OCI-LY1 (cell line): Measurements from ENCODE around the gene MRO.

Experiments
- H2AFZ ChIP-seq: fragments of 200-600 bp; sonication (generic), shearing (Covaris generic); 2 replicates; pipeline ENCODE4 v1.6.0; 2014; ENCODE audit warnings: antibody characterized with exemption, mild to moderate bottlenecking, low read length
- H3F3A ChIP-seq: fragments of 200-600 bp; sonication (generic), shearing (Covaris generic); 2 replicates; pipeline ENCODE4 v1.6.0; 2014; ENCODE audit warnings: mild to moderate bottlenecking, antibody characterized with exemption, low read length, moderate library complexity; ENCODE audit not compliant: insufficient read depth
- H3K27ac ChIP-seq: fragments of 200-600 bp; sonication (generic); 2 replicates; pipeline ENCODE4 v1.5.1; 2014; ENCODE audit warnings: low read length, mixed run types, mild to moderate bottlenecking, low read depth; ENCODE audit not compliant: poor library complexity, severe bottlenecking
- H3K27me3 ChIP-seq: fragments of 200-600 bp; sonication (generic); 2 replicates; pipeline ENCODE4 v1.6.0; 2014; ENCODE audit warnings: antibody characterized with exemption, mild to moderate bottlenecking, low read length, moderate library complexity; ENCODE audit not compliant: insufficient read depth
- H3K36me3 ChIP-seq: fragments of 200-600 bp; sonication (generic); 2 replicates; pipeline ENCODE4 v1.6.1; 2014; ENCODE audit warnings: mild to moderate bottlenecking, antibody characterized with exemption, low read length, moderate library complexity, mixed read lengths; ENCODE audit not compliant: insufficient read depth
- H3K4me1 ChIP-seq: fragments of 200-600 bp; sonication (generic); 2 replicates; pipeline ENCODE4 v1.5.1; 2014; ENCODE audit warnings: mild to moderate bottlenecking, low read length, moderate library complexity; ENCODE audit not compliant: insufficient read depth, severe bottlenecking
- H3K4me2 ChIP-seq: fragments of 200-600 bp; sonication (generic), shearing (Covaris generic); 2 replicates; pipeline ENCODE4 v1.6.1; 2014; ENCODE audit warnings: low read length
- H3K4me3 ChIP-seq: fragments of 200-600 bp; sonication (generic); 2 replicates; pipeline ENCODE4 v1.5.1; 2014; ENCODE audit warnings: low read length, low read depth, mild to moderate bottlenecking, mixed read lengths; ENCODE audit not compliant: poor library complexity, severe bottlenecking
- H3K79me2 ChIP-seq: fragments of 200-600 bp; shearing (Covaris generic); 2 replicates; pipeline ENCODE4 v1.6.1; 2016; ENCODE audit warnings: mixed run types, low read length, mixed read lengths; ENCODE audit not compliant: insufficient read depth
- H3K9ac ChIP-seq: fragments of 200-600 bp; sonication (generic), shearing (Covaris generic); 2 replicates; pipeline ENCODE4 v1.6.1; 2014; ENCODE audit warnings: mild to moderate bottlenecking, low read length, mixed read lengths
- H3K9me2 ChIP-seq: fragments of 200-600 bp; sonication (generic), shearing (Covaris generic); 2 replicates; pipeline ENCODE4 v1.6.1; 2014; ENCODE audit warnings: low read depth, mild to moderate bottlenecking, low read length, mixed read lengths
- H3K9me3 ChIP-seq: fragments of 200-600 bp; shearing (Covaris generic); 2 replicates; pipeline ENCODE4 v1.6.1; 2014; ENCODE audit warnings: low read length, mixed read lengths
- H4K20me1 ChIP-seq: fragments of 200-600 bp; sonication (generic), shearing (Covaris generic); 2 replicates; pipeline ENCODE4 v1.6.0; 2016; ENCODE audit warnings: mild to moderate bottlenecking, low read length; ENCODE audit not compliant: insufficient read depth
- CTCF ChIP-seq: fragments of 200-600 bp; sonication (generic), shearing (Covaris generic); IDR thresholded peaks from 2 replicates; pipeline ENCODE4 v1.5.1; 2017; ENCODE audit warnings: mild to moderate bottlenecking, antibody characterized with exemption, low read length, moderate library complexity, mixed read lengths
- EZH2 ChIP-seq: fragments of 200-600 bp; sonication (generic), shearing (Covaris generic); IDR thresholded peaks from 2 replicates; pipeline ENCODE4 v1.8.0; 2017; ENCODE audit warnings: borderline replicate concordance, mixed run types, mild to moderate bottlenecking, antibody characterized with exemption, low read length, moderate library complexity, mixed read lengths

MRO gene

GRCh38 chr18:50749421-50749820 is 70.4 kb downstream of the MRO start:
- Histone ChIP-seq H3K4me3 (no peak overlapping the region), H3K79me2 (no peaks in the 10 kb centered on the region), H3K9me2 (no peaks in the 10 kb centered on the region), H3K36me3 (no peaks in the 10 kb centered on the region), H2AFZ (no peak overlapping the region), H3K27ac (no peak overlapping the region), H3K9me3 (no peaks in the 10 kb centered on the region), H3K9ac (no peak overlapping the region), H3K4me2 (no peak overlapping the region), H3K4me1 (no peaks in the 10 kb centered on the region), H4K20me1 (no peaks in the 10 kb centered on the region), H3K27me3 (peaks cover under 1% of the 10 kb centered on the region; the same call in 1 of the 2 replicates), H3F3A (no peaks in the 10 kb centered on the region)
- TF ChIP-seq EZH2 = no peak
- no peak for TF ChIP-seq CTCF

GRCh38 chr18:50748243-50749229 is 71.3 kb downstream of the MRO start:
- H2AFZ ChIP-seq = no peak overlapping the region
- no peaks in the 10 kb centered on the region; the same call in 1 of the 2 replicates for H3K27me3 ChIP-seq
- H3K27ac ChIP-seq = no peak overlapping the region
- no peak overlapping the region for H3K4me2 ChIP-seq
- H3K4me1 ChIP-seq = no peaks in the 10 kb centered on the region
- H3K36me3 ChIP-seq = no peaks in the 10 kb centered on the region
- H3K79me2 ChIP-seq = no peaks in the 10 kb centered on the region
- H3K4me3 ChIP-seq = no peak overlapping the region
- no peak overlapping the region for H3K9ac ChIP-seq
- no peaks in the 10 kb centered on the region for H3K9me2 ChIP-seq
- TF ChIP-seq EZH2 = no peak
- TF ChIP-seq CTCF = no peak
- H4K20me1 ChIP-seq = no peaks in the 10 kb centered on the region
- no peaks in the 10 kb centered on the region for H3K9me3 ChIP-seq
- no peaks in the 10 kb centered on the region for H3F3A ChIP-seq

GRCh38 chr18:50747849-50748242 is 72.0 kb downstream of the MRO start:
- H3K9ac ChIP-seq = no peak overlapping the region
- H4K20me1 ChIP-seq = no peaks in the 10 kb centered on the region
- no peak overlapping the region for H3K4me2 ChIP-seq
- no peaks in the 10 kb centered on the region for H3K79me2 ChIP-seq
- no peak overlapping the region for H2AFZ ChIP-seq
- H3K4me1 ChIP-seq = no peaks in the 10 kb centered on the region
- H3K9me3 ChIP-seq = no peaks in the 10 kb centered on the region
- no peaks in the 10 kb centered on the region for H3K9me2 ChIP-seq
- no peak overlapping the region for H3K4me3 ChIP-seq
- no peaks in the 10 kb centered on the region for H3F3A ChIP-seq
- H3K27ac ChIP-seq = no peak overlapping the region
- H3K27me3 ChIP-seq = no peaks in the 10 kb centered on the region; the same call in 1 of the 2 replicates
- H3K36me3 ChIP-seq = no peaks in the 10 kb centered on the region
- TF ChIP-seq EZH2 (no peak), CTCF (no peak)
